Uterus (tissue), 2 donors: ENCODE results near the gene SSH2.

Experiments
- CTCF ChIP-seq, 4 experiments: fragments of 200-600 bp in 2 of 4; fragments of 450-650 bp in 2 of 4; sonication (generic) in 2 of 4; IDR thresholded peaks; one replicate each; pipeline ENCODE4 v1.5.1; 2016 to 2019; ENCODE audit warnings: antibody characterized with exemption in 4 of 4, mild to moderate bottlenecking in 2 of 4, moderate library complexity in 1 of 4
- POLR2A ChIP-seq, 2 donors: fragments of 450-650 bp; IDR thresholded peaks; one replicate each; pipeline ENCODE4 v1.6.1; 2016; ENCODE audit warnings: antibody characterized with exemption in 2 of 2, mild to moderate bottlenecking in 1 of 2, moderate library complexity in 1 of 2

DNA sequence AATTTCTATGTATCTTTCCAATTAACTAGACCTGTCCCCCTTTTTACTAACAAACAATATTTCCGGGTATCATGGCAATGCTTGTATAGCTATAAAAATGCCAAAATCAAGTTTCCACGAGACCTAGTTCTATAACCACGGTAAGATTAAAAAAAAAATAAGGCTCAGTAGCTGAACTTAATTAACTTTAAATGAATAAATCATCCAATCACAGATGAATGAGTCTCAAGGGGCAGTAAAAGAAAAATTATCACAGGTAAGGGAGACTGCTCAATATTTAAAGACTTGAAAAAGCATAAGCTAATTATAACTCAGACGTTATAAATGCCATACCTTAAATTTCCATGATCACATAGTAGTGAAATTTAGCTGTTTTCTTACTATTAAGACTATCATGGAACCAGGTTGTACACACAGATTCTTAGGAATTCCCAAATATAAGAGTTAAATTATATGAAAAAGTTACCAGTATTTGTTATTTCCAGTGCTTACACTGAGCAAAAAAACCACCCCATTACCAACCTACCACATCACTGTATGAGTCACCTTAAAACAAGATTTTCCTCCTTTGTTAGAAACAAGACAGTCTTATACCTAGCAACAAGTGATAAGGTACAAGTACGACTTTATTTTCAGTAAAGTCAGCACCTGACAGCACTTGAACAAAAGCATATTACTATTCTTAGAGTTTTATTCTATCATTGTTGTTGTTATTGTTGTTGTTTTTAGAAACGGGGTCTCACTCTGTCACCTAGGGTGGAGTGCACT lies 20.6 kb downstream of the SSH2 start:
- TF ChIP-seq CTCF (IDR thresholded peaks at IDR 0.05) = no peak
- TF ChIP-seq POLR2A (IDR thresholded peaks at IDR 0.05) = no peak
